Myocyte (in vitro differentiated cells): ENCODE data around the gene TRIM17. TPM values are rescaled to one million over a fixed set of nuclear protein-coding genes. Genes with fewer than 3 reads are reported as not detected.
"Not testable (repeated sequence)": the region's sequence is repeated elsewhere in the genome, so short reads cannot be mapped to it uniquely, and the experiment has no call there.

ENCODE experiments used
- DNase-seq: peaks from one replicate; pipeline ENCODE4 v3.0.0-alpha.2; 2012; ENCODE audit warnings: low read depth
- total RNA-seq: library from RNA; depleted of rRNA; stranded (reverse); fragments of >200 nt; gene quantifications from 2 replicates; pipeline ENCODE4 v1.2.3, GENCODE V29; 2014

Gene TRIM17
- total RNA-seq, 1 donor from 2014 or later: not detected

DNA sequence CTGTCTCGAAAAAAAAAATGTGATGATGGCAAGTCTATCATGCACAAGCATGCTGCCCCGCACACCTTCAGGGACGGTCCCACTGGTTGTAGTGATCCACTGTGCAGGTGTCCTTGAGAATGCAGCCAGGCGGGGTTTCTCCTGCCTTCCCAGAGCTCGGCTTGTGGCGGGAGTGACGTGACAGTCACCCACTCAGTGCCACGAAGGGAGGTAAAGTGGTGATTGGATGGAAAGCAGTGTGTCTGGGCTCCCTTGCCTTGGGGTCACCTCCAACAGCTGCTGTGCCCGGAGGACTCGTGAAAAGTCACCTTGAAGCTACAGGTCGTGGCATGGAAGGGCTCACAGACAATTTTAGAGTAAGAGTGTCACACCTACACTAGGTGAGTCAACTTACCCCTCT is 33.5 kb upstream of the TRIM17 start:
- DNase-seq: no peak

DNA sequence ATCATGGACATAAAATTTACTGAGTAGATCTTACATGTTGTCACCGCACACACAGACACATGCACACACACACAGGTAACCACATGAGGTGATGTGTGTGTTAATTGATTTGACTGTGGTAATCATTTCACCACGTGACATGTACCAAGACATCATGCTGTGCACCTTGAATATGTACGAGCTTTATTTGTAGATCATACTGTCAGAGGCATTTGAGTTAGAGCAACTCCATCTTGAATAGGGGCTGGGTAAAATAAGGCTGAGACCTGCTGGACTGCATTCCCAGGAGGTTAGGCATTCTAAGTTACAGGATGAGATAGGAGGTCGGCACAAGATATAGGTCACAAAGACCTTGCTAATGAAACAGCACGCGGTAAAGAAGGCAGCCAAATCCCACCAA is 31.7 kb upstream of the TRIM17 start:
- DNase-seq: no peak

DNA sequence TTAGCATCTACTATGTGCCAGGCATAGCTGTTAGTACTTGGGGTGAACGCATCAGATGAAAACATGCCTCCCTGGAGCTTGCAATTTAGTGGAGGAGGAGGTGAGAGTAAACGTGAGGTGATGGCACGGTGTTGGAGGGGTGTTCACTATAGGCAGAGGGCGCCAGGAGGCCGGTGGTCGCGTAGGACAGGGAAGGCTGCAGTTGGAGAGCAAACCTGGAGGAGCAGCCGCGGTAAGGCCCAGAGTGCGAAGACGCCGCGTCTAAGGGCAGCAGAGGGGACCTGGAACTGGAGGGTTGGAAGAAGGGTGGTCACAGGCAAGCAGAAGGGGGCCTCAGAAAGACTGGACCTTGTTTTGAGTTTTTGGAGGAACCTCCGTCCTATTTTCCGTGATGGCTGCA is 30.2 kb upstream of the TRIM17 start:
- no peak for DNase-seq

DNA sequence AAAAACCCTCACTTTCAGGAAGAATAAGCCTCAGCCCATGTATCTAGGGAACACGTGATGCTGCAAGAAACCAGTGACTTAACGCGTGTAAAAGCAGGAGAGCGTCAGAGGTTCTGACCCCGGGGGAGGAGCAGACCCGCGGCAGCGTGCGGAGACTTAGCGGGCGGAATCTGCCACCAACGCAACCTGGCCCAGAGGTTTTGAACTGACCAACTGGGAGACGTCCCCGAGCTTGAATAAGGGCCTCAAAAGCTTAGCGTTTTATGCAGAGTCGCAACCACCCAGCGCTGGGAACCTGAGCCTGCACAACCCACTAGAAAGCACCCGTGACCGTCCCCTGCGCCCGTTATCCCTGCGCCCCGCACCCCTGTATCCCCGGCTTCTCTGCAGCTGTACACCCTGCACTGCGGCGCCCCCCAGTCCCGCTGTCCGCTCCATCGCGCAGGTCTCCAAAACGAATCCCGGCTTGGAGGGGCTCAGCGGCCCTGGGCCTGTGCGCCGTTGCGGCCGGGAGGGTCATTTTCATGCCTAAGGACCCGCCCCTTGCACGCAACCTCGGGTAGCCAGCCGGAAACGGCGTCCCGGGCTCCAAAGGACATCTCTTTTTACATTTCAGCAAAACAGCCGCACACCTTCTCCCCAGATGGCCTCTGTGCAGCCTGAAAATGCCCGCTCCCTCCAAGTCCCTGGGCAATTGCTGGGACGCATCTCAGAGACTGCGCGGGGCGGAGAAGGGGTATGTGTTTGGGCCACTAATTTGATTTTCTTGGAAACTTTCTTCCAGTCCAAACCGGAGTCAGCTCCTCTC is 29.4 kb upstream of the TRIM17 start:
- no peak for DNase-seq

DNA sequence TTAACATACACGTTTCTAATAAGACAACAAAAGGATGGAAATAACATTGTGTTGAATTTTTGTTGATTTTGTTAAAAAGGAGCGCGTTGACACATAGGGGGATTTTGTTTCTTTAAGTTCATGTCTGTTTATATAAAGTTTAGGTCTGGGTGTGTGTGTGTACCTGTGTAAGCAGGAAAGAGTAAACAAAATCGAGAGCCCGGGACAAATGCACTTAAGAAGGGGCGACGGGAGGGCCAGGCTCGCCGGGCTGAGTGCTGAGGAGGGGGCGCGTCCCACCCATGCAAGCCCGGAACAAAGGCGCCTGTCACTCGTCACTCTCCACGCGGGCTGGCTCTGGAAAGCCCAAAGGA is 28.8 kb upstream of the TRIM17 start:
- DNase-seq: no peak

DNA sequence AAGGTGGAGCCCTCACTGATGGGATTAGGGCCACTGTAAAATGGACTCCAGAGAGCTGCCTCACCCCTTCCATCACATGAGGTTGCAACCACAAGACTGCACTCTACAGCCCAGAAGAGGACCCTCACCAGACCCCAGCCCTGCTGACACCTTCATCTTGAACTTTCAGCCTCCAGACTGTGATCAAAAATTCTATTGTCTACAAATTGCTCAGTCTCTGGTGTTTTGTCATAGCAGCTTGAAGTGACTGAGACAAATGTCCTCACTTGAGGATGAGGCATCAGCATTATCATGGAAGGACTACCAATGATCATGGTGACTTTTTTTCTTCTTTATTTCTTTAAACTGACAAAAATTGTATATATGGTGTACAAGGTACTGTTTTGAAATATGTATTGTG is 26.7 kb upstream of the TRIM17 start:
- DNase-seq: no peak

DNA sequence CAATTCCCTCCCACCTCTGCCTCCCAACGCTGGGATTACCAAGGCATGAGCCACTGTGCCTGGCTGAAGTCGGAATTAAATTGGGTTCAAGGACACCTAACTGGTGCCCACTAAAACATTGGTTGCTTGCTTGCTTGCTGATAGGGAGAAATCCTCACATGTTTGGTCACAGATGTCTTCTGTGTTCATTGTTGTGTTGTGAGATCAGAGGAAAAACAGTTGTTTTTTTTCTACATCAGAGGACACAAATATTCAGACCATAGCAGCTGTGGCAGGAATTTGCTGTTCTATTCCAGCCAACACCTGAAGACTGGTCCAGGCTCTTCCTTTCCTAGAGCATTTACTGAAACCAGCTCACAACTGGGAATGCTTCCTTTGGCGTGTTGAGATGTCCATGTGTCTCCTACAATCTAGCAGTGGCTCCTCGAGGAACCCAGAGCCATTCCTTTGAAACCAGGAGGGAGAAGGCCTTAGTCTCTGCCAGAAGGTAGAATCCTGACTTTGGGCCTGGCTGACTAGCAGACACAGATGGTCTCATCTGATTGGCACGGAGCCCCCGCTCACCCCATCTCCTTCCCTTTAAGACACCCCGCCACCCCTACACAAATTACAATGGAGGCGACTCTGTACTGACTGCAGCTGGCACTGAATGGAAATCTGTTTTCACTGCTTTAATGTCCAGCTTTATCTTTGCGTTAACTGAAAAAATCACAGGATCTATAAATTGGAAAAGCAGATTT is 24.3 kb upstream of the TRIM17 start:
- DNase-seq: peak; percentile 54

DNA sequence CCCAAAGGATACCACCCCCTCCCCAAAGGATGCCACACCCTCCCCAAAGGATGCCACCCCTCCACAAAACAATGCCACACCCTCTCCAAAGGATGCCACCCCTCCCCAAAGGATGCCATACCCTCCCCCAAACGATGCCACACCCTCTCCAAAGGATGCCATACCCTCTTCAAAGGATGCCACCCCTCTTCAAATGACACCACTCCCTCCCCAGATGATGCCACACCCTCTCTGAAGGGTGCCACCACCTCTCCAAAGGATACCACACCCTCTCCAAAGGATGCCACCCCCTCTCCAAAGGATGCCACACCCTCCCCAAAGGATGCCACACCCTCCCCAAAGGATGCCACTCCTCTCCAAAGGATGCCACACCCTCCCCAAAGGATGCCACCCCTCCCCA is 21.6 kb upstream of the TRIM17 start:
- no peak for DNase-seq

DNA sequence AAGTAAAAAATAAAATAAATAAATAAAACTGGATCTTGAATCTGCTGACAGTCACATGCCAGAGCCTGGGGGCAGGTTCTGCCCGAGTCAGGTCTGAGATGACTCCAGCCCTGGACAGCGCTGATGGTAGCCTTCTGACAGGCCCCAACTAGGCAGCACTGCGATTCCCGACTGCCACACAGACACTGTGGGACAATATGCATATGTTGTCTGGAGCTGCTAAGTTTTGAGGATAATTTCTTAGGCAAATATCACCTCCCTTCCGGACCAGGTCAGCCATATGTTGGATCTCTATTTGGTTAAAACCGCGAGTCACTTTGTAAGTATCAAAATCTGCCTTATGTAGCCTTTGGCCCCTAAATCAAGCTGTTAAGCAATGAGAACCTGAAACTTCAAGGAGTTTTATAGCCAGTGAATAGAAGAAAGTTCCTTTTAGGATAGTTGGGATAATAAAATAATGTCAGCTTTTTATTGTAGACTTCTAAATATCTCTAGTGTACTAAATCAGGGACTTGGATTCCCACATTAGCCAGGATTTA is 20.8 kb upstream of the TRIM17 start:
- no peak for DNase-seq

DNA sequence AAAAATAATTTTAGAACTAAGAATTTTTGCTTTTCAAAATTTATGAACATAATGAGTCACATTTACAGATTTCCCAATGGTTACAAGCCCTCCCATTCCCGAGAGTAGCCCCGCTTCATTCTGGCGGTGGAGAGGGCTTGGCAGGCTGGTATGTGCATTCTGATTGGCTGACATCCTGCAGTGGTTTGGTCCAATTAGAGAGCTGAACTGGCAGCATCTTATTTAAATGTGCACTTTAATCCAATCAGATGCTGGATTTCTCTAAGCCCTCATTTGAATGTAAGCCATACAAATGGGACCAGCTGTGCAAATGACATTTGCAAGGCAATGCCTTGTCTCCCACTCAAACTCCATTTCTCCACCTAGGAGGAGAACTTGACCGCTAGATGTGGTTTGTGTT is 18.0 kb upstream of the TRIM17 start:
- DNase-seq: no peak

DNA sequence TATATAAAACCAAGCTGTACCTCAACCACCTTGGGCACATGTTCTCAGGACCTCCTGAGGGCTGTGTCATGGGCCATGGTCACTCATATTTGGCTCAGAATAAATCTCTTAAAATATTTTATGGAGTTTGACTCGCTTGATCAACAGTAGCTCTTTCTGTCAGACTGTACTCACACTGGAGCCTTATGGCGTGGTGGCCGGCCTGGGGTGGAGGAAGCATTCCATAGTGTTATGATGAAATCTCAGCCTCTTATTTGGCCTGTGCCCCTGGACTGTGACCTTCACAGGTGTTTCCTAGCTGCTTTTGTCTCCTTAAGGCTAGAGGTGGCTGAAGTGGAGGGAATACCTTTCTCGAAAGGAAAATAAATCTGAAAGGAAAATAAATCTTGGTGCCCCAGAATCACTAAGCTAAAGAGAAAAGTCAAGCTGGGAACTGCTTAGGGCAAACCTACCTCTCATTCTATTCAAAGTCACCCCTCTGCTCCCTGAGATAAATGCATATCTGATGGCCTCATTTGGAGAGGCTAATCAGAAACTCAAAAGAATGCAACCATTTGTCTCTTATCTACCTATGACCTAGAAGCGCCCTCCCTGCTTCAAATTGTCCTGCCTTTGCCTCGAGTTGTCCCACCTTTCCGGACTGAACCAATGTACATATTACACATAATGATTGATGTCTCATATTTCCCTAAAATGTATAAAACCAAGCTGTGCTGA is 16.8 kb upstream of the TRIM17 start:
- DNase-seq: not testable (repeated sequence)

DNA sequence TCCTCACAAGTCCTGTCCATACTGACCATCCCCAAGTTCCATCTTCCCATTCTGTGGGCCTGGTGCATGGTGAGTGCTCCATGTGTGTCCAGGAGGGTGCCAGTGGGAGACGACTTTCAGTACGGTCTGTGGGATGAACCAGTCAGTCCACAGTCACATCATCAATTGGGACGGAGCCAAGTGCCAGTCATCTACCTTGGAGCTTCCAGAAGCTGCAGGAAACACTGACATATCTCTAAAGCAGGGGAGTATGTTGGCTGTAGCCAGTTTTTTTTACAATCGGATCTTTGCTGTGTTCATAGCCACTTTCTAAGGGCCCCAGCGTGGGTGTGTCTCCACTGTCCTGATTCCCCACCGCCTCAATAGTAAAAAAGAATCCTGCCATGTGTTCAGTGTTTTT is 13.6 kb upstream of the TRIM17 start:
- no peak for DNase-seq

DNA sequence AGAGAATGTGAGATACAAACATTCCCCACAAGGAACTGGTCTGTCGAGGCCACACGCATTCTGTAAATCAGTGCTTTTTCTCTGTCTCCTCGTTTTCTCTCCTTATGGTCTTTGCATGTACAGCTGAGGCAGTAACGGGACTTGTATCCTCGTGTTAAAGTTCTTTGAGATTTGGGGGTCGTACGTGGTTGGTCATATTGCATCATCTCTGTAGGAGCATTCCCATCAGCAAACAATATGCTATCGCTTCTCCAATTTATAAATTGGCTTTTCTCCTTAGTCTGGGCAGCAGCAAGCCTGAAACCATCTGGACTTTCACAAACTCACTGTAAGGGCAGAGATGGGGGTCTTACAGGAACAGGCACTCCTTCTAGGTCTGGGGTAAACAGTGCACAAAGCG is 13.0 kb upstream of the TRIM17 start:
- no peak for DNase-seq

DNA sequence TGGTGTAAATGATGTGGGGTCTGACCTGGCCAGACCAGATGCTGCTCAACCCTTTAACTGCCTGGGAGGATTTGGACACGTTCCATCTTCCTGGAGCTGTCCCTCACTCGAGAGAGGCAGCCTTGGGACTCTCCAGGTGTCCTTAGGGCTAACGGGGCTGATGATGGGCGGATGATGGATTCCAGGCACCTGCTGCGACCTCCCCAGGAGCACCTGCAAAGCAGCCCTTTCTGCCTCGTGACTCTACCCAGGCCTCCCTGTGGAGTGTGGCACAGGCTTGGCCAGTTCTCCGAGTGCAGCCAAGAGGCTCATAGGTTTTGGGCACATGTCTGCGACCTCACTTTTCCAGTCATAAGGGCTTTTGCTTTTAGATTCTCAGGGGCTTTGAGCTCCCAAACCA is 12.3 kb upstream of the TRIM17 start:
- no peak for DNase-seq

DNA sequence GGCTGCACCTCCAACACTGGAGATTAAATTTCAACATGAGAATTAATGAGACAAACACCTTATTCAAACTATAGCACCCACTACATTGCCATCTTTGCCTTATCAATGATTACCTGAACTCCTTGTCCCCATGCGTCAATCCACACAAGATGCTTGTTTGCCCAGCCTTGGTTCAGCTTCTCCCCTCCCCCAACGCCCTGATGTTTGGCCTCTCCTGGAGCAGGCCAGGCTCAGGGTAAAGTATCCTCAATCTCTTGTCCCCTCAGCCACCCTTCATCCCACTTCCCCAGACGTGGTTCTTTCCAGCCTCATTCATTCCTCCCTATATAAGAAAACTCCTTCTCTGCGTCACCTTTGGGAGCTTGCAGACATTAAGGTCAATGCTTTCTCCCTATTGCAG is 11.8 kb upstream of the TRIM17 start:
- DNase-seq: no peak

DNA sequence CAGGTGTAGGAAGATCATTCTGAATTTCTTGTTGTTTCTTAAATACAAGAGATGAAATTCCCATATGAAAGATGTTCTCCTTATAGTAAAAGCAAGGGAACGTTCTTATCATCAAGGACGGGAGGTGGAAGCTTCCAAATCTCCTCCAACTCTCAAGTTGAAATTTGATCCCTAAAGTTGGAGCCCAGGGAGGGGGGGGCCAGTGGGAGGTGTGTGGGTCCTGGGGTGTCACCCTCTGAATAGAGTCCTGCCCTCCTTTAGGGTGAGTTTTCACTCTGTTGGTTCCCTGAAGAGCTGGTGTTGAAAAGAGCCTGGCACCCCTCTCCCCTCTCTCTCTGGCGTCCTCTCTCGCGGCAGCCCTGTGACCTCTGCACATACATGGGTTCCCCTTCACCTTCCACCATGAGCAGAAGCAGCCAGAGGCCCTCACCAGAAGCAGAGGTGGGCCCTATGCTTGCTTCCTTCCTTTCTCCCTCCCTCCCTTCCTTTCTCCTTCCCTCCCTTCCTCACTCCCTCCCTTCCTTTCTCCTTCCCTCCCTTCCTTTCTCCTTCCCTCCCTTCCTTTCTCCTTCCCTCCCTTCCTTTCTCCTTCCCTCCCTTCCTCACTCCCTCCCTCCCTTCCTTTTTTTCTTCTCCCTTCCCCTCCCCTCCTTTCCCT is 10.0 kb upstream of the TRIM17 start:
- DNase-seq: no peak

DNA sequence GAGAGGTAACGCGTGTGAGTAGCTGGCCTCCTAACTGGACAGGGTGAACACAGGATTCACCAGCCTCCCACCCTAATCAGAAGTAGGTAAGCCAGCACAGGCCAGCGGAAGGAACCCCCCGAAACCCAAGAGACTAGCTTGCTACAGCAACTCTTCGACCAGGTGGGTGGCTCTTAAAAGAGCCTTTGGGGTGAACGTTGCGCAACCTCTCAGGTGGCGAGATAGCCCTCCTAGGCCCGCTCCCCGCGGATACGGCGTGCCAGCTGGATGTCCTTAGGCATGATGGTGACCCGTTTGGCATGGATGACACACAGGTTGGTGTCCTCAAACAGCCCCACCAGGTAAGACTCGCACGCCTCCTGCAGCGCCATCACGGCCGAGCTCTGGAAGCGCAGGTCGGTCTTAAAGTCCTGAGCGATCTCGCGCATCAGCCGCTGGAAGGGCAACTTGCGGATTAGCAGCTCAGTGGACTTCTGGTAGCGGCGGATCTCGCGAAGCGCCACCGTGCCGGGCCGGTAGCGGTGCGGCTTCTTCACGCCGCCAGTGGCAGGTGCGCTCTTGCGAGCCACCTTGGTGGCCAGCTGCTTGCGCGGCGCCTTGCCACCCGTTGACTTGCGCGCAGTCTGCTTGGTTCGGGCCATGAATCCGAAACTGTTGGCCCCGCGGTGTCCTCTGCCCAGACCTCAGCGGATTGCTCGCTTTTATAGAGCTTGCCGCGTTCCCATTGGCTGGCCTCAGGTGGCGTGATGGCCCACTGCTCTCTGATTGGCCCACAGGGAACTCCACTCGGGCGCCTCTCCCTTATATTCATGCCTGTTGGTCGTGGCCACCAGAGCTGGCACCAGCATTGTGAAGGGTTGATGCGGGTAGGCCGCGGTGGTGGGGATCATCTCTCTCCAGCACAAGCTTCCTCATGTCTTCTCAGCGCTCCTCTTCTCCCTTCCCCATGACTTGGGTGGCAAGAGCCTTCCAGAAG is 8.3 kb upstream of the TRIM17 start:
- no peak for DNase-seq

DNA sequence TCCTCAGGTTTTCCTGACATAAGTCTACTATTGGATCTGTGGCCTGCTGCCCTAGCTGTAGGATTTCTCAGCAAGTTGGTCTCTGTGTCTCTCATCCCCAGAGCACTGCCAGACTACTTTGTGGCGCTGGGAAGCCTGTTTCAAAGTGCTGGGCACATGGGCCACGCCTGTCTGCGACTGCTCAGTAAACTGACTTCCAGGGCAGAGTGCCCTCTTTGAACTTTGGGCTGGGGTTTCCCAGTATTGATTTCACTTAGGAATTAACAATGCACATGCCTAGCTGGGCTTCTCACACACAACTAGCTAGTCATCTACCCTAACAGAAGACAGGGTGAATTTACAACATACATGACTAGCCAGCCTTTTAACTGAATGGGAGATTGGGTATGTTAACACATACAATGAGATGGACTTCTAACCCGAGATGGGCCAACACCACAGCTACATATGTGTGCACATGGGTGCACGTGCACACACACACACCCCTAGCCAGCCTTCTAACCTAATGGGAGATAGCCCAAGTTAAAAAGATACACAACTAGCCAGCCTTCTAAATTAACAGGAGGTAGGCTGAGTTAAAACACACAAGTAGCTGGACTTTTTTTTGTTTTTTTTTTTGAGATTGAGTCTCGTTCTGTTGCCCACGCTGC is 6.9 kb upstream of the TRIM17 start:
- DNase-seq: no peak

DNA sequence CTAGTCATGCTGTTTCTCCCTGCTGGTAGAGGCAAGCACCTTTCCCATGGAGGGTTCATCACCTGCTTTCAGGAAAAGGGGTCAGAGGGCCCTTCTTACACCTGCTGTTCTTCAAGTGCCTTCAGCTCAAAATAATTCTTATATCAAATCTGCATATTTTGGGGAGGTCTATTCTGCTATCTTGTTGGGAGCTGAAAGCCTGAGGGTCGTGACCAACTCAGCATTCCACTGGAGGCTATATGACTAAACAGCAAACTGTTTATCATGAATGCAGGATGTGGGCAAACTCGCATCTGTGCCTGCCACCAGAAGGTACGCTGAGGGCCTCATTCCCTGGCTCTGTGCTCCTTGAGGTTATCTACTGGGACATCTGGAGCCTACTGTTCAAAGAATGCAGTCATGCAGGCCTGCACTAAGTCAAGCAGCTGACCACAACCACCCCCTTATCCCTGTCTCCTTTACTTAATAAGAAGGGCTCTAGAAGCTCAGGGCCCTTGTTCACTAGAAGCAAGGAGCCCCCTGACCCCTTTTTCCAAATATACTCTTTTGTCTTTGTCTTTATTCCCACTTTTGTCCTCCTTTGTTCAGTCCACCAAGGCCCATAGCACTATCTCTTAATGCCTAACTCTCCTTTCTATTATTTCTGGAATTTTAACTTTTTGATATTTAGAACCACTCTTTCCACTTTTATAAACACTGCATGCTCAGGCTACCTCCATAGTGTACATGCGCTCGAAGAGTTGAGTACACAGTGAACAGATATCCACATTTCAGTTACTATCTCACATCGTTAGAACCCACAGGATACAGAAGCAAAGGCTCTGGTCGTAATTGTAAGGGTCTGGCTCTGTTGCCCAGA is 4.5 kb upstream of the TRIM17 start:
- DNase-seq: no peak
